ENCODE measurements around the gene DUS3L.

Gene DUS3L, protein sequence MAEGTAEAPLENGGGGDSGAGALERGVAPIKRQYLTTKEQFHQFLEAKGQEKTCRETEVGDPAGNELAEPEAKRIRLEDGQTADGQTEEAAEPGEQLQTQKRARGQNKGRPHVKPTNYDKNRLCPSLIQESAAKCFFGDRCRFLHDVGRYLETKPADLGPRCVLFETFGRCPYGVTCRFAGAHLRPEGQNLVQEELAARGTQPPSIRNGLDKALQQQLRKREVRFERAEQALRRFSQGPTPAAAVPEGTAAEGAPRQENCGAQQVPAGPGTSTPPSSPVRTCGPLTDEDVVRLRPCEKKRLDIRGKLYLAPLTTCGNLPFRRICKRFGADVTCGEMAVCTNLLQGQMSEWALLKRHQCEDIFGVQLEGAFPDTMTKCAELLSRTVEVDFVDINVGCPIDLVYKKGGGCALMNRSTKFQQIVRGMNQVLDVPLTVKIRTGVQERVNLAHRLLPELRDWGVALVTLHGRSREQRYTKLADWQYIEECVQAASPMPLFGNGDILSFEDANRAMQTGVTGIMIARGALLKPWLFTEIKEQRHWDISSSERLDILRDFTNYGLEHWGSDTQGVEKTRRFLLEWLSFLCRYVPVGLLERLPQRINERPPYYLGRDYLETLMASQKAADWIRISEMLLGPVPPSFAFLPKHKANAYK

DNA sequence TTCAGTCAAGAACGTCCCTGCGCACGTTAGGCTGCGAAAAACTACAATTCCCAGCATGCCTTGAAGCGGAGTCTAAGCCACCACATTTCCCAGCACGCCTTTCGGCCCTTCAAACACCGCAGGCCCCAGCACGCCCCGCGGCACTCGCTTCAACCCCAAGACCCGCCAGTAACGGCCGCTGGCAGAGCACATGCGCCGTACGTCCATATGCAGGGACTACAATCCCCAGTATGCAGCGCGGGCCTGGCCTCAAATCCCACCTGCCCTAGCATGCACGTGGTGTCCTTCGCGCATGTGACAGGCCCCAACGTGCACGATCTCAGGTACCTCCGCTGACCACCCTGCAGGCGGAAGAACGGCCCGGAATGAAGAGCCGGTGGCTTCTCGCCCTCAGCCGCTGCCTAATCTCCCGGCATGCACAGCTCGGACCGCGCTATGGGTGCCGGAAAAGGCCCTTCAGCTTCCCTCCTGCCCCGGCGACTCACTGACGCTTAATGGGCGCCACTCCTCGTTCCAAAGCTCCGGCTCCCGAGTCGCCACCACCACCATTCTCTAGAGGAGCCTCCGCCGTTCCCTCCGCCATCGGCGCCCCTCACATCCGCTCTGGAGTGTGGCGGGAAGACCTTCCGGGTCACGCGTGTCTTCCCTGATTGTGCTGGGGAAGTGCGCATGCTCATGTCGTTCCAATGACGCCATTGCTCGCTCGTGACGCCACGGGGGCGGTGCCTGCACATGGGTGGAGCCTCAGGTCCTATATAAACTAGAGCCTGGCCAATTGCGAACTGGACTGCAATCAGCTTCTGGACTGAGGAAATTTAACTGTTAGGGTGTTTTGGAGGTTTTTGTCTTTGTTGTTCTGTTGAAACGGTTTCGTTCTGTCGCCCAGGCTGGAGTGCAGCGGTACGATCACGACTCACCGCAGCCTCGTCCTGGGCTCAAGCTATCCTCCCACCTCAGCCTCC is at the start of gene DUS3L:
TSS of gene DUS3L (minus strand) at position 605 of the 962 bp plus-strand sequence. CDS start at position 583, 22 bp downstream.
- DNase-seq (ENCODE audit: low spot score) = peak; percentile 99

DNA sequence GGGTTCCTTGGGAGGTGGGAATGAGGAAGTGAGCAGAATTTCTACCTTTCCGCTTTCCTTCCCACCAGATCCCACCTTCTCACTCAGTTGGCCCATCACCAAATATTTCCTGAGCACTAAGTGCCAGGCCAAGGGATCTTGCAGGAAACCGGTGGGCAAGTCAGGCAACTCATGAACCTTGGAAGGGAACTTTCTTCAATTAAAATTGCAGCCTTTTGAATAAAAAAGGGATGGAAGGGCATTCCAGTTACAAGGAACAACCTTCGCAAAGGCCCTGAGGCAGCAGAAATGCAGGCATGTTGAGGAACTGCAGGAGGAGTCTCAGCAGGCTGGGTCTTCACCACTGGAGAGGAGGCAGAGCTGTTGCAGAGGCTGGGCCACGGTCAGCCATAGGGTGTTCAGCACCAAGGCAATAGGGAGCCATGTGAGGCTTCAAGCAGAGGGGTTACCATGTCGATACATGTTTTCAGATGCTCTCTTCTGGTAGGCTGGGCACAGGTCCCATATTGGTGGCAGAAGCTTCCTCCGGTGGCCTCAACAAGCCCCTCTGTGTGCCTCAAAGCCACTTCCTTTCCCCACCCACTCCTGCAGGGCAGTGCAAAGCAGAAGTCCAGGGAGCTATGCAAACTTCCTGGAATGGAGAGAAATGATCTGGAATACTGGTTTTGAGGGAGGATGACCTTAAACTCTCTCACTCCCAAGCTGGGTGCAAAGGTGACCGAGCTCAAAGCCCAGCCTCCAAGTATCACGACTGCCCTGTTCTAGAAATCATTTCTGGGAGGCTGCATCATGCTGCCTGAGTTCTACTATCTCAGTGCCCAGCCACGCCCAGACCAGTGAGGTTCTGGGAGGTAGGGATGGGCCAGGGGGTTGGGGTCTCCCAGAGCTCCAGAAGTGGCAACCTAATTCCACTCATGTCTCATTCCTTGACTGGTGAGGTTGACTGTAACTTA is 48.4 kb upstream of the DUS3L start, which contains the start of gene FUT6:
TSS of gene FUT6 (minus strand) at position 638 of the 953 bp plus-strand sequence. CDS start 7,135 bp downstream, outside the sequence.
- no peak for DNase-seq (ENCODE audit: low spot score)

DNA sequence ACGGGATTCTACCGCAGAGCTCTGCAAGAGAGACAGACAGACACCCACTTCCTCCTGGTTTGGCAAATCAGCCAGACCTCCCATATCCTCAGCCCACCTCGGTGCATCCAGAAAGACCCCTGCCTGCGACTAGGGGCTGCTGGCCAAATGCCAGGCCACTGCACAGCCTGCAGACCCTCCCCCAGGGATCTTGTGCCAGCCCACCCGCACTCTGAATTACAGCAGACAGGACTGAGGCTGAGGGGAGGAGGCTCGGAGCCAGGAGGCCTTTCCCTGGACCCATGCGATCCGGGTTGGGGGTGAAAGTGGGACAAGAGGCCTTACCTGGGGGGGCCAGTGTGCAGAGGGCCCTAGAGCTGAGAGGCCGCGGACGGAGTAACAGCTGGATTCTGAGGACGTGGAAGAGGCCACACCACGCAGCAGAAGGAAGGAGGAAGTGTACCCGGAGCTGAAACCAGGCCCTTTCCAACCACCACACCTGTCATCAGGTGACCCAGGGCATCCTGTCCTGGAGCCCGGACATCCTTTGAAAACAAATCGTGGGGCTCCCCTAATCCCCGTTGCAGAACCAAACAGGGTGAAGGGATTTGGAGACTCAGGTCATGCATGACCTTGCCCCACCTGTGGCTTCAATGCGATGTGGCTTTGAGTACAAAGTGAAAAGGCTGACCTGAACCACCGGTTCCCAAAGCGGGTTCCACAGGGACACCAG is 47.5 kb upstream of the DUS3L start:
- no peak for DNase-seq (ENCODE audit: low spot score)

DNA sequence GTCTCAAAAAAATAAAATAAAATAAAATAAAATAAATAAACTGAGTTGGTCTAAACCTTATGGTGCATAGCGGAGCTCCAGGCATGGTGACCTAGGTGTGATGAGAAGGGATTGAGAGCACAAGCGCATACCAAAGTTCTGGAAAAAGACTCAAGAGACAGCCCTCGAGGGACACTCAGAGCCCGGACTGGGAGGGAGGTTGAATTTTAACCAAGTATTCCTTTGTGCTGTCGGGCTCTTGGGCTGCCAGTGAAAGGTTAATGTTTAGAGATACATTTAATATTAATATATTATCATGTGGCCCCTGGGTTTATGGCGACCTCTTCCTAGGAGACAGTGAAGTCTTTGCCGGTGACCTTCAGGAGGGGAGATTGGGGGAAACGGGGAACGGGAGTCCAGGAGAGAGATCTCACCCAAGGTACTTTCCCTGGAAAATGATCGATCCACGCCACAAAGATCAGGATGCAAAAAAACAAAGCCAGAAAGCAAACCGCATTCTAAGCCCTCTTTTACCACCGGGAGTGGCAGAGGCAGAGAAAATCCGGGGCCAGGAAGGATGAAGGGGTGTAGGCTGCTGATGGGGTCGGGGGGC is 46.9 kb upstream of the DUS3L start:
- no peak for DNase-seq (ENCODE audit: low spot score)

DNA sequence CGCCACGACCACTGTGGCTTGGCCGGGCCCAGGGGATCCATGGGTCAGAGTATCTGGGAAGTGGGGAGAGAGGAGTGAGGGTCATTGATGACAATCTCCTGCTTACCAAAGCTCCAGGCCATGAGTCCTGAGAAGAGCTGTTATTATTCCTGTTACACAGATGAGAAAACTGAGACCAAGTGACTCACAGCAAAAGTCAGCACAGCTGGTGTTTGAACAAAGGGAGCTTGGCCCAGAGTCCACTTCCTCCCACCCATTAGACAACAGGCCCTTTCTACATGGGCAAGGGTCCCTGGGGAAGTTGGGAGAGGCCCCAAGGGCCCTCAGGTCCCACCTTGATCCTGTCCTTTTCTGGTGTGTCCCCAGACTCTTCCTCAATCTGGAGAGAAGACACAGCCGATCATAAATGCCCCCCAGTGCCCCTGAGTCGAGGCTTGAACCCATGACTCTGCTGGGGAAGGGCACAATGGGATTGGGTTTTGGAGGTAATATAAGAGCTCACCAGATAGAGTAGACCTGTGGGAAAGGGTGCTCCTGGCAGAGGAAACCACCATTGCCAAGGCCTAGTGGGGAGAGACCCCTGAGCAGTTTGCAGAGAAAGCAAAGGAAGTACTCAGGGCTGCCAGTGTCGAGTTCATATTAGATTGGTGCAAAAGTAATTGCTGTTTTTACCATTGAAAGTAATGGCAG is 41.7 kb upstream of the DUS3L start:
- DNase-seq (ENCODE audit: low spot score) = no peak

DNA sequence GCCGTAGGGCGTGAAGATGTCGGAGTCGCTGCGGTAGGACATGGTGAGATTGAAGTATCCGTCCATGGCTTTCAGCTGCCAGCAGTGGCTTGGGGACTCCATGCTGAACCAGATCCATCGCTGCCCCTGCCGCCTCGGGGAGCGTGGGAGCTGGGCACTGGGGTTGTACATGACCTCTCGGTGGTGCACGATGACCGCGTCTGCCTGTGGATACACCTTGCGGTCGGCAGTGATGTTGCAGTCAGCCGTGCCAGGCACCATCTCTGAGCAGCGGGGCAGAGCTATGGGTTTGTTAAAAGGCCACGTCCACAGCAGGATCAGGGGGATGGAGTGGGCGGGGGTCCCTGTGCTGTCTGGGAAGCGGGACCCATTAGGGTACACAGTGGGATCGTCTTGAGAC is 41.1 kb upstream of the DUS3L start:
- DNase-seq (ENCODE audit: low spot score) = no peak

DNA sequence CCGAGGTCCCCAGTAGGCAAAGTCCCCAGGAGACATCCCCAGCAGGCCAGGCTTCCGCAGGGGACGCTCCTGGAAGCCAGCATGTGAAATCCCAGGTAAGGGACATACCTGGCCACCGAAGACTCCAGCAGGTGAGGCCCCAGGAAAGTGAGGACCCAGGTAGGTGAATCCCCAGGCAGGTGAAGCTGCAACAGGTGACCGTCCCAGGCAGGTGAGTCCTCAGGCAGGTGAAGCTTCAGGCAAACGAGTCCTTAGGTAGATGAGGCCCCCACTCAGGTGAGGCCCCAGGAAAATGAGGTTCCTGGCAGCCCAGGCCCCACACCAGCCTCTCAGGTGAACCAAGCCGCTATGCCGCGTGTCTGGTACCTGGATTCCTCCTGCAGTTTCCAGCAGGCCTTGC is 40.2 kb upstream of the DUS3L start:
- no peak for DNase-seq (ENCODE audit: low spot score)

DNA sequence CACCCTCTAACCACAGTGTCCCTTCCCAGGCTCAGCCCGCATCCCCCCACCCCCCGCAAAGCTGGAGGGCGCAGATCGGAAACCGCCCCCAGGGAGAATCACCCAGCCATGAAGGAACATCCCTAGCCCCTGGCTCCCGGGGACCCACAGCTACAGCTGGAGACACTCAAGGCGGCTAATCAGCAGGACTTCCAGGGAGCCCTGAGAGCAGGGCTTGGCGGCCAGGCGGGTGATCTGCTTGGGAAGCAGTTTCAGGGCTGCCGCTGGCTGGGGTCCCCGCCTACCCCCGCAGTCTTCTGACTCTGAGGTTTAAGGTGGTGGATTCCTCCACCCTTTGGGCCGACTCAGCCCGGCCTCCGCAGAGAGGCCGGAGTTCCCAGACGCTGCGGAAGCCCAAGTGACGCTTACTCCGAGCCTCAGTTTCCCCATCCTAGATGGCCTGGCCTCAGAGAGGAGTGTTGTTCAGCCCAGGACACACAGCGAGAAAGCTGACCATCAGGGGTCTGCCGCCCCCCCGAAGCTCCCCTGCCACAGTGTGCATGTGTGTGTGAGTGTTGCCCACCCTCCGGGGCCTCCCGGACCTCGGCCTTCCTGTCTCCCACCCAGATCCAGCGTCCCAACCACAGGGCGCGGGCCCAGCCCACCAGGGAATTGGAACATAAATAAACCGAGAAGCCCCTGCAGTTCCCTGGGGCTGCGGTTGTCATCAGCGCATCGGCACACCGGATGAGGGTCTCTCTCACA is 38.8 kb upstream of the DUS3L start:
- DNase-seq (ENCODE audit: low spot score) = no peak

DNA sequence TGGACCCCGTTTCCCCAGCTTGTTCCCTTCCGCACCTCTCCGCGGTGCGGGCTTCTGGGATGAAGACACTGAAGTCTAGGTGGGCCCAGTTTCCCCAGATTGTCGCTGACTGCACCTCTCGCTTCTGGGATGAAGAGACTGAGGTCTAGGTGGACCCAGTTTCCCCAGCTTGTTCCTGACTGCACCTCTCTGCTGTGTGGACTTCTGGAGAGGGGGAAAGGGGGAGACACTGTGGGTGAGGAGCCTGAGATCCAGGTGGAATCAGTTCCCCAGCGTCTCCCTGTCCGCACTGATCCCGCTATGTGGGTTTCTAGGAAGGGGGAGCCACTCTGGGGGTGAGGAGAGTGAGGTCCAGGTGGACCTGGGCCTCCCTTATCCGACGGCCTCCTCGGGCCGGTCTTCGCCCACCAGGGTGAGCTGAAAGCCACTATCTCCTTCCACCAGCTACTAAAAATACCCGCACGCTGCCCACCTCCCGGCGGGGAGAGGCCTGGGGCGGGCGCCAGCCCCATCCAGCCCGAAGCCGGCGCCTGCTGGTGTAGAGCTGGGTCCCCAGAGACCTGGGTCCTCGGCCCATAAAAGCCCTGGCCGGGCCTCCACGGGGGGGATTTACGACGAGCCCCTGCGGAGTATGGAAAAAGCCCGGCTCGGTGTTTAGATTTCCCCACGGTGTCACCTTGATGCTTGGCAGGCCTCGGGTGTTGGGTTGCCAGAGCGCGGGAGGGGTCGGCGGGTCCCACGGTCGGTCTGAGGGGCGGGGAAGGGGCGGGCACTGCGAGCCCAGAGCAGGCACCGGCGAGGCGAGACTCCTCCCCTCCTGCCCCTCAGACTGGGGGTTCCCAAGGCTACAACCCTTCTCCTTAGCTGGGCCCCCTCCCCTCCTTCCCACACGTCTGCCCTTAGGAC is 38.0 kb upstream of the DUS3L start:
- no peak for DNase-seq (ENCODE audit: low spot score)

DNA sequence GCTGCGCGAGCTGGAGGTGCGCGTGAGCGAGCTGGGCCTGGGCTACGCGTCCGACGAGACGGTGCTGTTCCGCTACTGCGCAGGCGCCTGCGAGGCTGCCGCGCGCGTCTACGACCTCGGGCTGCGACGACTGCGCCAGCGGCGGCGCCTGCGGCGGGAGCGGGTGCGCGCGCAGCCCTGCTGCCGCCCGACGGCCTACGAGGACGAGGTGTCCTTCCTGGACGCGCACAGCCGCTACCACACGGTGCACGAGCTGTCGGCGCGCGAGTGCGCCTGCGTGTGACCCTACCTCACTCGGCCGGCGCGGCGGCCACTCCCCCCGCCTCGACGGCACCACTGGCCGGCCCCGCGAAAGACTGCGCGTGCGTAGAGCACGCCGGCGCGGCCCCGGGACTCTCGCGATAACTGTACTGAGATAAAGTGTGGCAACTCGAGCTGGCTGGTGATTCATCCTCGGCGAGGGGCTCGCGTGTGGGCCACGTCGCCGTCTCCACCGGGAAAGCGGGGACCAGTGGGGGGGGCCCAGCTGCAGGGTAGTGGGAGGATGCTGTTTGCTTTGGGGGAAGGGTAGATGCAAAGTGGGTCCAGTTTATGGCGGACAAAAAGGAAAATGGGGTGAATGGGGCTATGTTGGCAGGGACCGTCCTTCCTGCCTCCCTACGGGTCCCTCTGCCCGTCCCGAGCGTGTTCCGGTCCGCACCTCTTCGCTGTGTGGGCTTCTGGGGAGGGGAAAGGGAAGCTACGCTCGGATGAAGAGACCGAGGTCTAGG is 37.1 kb upstream of the DUS3L start:
- DNase-seq (ENCODE audit: low spot score) = peak; percentile 62

DNA sequence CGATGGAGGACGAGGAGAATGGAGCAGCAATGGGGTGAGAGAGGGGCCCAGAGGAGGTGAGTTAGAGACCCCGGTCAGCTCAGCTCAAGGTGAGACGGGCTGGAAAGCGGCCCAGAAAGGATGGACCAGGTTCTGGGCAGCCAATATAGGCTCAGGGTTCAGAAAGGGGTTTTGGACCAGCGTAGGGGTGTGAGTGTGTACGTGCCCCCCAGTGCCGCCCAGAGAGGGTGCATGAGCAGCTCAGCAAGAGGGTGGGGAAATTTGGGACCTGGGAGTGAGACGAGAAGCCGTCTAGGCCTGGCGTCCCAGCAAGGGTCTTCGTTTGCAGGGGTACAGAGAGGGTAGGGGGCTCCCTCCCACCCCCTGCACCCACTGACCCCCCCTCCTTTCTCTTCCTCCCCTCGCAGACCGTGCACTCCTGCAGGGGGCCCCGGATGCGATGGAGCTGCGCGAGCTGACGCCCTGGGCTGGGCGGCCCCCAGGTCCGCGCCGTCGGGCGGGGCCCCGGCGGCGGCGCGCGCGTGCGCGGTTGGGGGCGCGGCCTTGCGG is 36.5 kb upstream of the DUS3L start:
- DNase-seq (ENCODE audit: low spot score) = no peak

DNA sequence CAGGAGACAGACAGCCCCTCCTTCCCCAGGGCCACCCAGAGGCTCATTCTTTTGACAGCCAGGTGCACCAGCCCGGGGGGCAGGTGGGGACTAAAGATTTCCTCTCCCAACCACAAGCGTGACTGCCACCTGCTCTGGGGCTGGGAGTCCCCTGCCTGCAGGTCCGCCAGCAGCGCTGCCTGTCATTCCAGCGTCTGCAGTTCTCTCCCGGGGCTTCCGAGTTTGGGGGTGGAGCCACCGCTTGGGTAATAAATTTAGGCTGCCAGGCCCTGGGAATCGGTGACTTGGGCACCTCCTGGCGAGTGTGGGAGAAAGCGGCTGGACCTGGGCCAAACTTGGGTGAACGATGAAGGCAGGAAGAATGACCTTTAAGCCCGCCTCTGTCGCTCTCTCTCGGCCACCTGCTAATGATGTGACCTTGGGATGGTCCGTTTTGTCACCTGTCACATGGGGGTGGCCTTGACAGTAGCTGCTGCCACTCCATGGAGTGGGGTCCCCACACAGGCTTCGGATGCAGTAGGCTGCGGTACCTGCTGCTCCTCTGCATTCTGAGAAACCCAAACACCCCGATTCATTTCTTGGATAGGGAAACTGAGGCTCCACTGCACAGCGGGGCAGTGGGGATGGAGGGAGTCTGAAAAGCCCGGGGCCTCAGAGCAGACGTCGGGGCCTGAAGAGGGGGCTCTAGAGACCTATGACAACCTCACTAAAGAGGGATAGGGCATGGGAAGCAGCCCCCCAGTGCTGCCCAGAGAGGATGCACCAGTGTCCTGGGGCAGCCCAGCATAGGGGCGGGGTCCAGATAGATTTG is 35.8 kb upstream of the DUS3L start:
- DNase-seq (ENCODE audit: low spot score) = peak; percentile 12

DNA sequence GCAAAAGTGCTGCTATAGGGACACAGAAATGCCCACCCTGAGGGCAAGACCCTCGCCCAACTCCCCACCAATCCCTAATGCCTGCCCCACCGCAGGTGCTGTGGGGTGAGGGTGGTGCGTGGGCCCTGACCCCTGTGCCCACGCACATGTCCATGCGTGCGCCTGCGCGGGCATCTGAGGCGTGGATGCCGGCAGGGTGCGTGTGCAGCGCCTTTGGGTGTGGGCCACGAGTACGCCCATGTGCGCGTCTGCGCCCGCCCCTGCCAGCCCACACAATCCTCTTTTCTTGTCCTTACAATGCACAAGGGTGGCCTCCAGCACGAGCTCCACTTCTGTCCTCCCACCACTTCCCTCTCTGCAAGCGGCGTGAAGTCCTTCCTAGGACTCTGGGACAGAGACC is 34.2 kb upstream of the DUS3L start:
- no peak for DNase-seq (ENCODE audit: low spot score)

DNA sequence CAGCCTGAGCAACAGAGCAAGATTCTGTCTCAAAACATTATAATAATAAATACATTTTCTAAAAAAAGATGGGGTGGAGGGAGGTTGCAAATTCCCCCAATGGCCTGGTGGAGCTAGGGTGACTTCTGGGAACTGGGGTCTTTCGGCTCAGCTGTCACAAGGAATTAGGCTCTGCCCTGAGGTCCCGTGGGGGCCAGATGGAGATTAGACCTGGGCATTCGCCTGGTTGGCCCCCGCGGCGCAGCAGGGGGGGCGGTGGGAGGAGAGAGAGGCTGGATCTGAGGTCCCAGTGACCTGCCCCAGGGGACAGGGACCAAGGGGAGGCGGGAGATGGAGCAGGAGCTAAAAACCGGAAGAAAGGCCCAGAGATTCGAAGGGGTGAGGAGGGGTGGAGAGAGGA is 33.8 kb upstream of the DUS3L start:
- DNase-seq (ENCODE audit: low spot score) = no peak

DNA sequence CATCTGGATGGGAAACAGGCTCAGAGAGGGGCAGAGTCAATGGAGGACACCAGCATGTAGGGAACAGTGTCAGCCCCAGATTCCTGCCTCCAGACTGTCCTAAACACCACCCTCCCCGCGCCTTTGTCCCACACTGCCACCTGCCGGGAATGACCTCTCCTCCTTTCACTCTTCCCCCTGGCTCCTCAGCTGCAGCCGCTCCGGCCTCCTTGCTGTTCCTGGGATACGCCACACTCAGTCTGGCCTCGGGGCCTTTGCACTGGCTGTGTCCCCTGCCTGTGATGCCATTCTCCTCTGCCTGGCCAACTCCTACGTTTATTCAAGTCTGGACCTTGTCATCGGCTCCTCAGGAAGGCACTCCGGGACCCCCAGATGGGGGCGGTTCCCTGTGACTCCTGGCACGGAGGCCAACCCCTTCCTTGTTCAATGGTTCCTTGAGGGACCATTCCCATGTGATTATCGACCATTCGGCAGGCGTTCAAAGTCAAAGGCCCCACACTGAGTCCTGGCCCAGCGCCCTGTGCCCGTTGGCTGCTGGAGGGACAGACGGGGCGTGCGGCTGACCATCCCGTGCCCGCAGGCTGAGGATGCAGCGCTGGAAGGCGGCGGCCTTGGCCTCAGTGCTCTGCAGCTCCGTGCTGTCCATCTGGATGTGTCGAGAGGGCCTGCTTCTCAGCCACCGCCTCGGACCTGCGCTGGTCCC is 32.8 kb upstream of the DUS3L start:
- DNase-seq (ENCODE audit: low spot score) = peak; percentile 35
